Common myeloid progenitor, CD34-positive (primary cell): ENCODE results near the gene IQCN.

Experiments
- CTCF ChIA-PET: fragments of 350-600 bp; sonication (Branson Sonifier 250); formaldehyde crosslinking; loops from one replicate; lab custom pipeline; 2021; ENCODE audit warnings: antibody characterized with exemption; lab: Charles Lee
- POLR2A ChIA-PET: fragments of 350-600 bp; sonication (Branson Sonifier 250); formaldehyde crosslinking; loops from one replicate; lab custom pipeline; 2021; ENCODE audit warnings: antibody characterized with exemption; lab: Charles Lee
- DNase-seq, 3 donors: peaks; one replicate each; pipeline versions ENCODE4 v3.0.0 to v3.0.0-alpha.2; 2013
- H3K27ac ChIP-seq, 2 experiments: 1 replicate in 1 of 2; 2 replicates in 1 of 2; pipeline ENCODE4 v1.7.0; 2013; ENCODE audit warnings: inconsistent platforms in 2 of 2, low read length in 2 of 2, mild to moderate bottlenecking in 2 of 2, low read depth in 1 of 2, moderate library complexity in 1 of 2; ENCODE audit not compliant: severe bottlenecking in 2 of 2, insufficient read depth in 1 of 2, poor library complexity in 1 of 2
- H3K27me3 ChIP-seq, 5 experiments: replicated peaks in 2 of 5; 1 replicate in 3 of 5; 2 replicates in 2 of 5; pipeline versions ENCODE4 v1.6.1 to v1.7.0; 2013; ENCODE audit warnings: low read length in 4 of 5, mild to moderate bottlenecking in 2 of 5, moderate library complexity in 2 of 5, inconsistent platforms in 1 of 5; ENCODE audit not compliant: insufficient read depth in 5 of 5, control insufficient read depth in 4 of 5
- H3K36me3 ChIP-seq, 4 experiments: 1 replicate in 2 of 4; 2 replicates in 2 of 4; pipeline versions ENCODE4 v1.6.1 to v1.7.0; 2013; ENCODE audit warnings: low read length in 3 of 4, control low read depth in 1 of 4, mild to moderate bottlenecking in 1 of 4; ENCODE audit not compliant: control insufficient read depth in 4 of 4, insufficient read depth in 4 of 4
- H3K4me1 ChIP-seq, 4 experiments: 1 replicate in 3 of 4; 2 replicates in 1 of 4; pipeline versions ENCODE4 v1.6.1 to v1.7.1; 2013; ENCODE audit warnings: low read length in 3 of 4, mild to moderate bottlenecking in 3 of 4, control low read depth in 1 of 4, inconsistent platforms in 1 of 4, moderate library complexity in 1 of 4; ENCODE audit not compliant: control insufficient read depth in 4 of 4, insufficient read depth in 4 of 4; ENCODE audit errors: control extremely low read depth in 1 of 4
- H3K4me3 ChIP-seq, 7 experiments: 1 replicate in 4 of 7; 2 replicates in 3 of 7; pipeline versions ENCODE4 v1.5.1 to v1.7.0; 2013; ENCODE audit warnings: mild to moderate bottlenecking in 7 of 7, low read length in 6 of 7, moderate library complexity in 6 of 7, inconsistent platforms in 2 of 7, low read depth in 2 of 7, control low read depth in 1 of 7; ENCODE audit not compliant: insufficient read depth in 4 of 7, control insufficient read depth in 1 of 7; ENCODE audit errors: extremely low read depth in 1 of 7
- H3K9me3 ChIP-seq, 5 experiments: 1 replicate in 4 of 5; 2 replicates in 1 of 5; pipeline versions ENCODE4 v1.6.1 to v1.7.1; 2013; ENCODE audit warnings: low read length in 4 of 5, mild to moderate bottlenecking in 2 of 5, inconsistent platforms in 1 of 5, low read depth in 1 of 5, moderate library complexity in 1 of 5; ENCODE audit not compliant: control insufficient read depth in 4 of 5, insufficient read depth in 2 of 5; ENCODE audit errors: control extremely low read depth in 1 of 5
- WGBS: methylation state at CpG from one replicate; pipeline ENCODE4 v1.1.5; 2013; ENCODE audit not compliant: insufficient coverage; 5-methylcytosine and 5-hydroxymethylcytosine counted together

Gene IQCN

GRCh38 chr19:18298601-18299000 is 24.3 kb upstream of the IQCN start:
- ChIA-PET CTCF (no interaction called here), POLR2A (no interaction called here)
- Histone ChIP-seq H3K27ac (no peak overlapping the region), H3K9me3 (no peaks in the 10 kb centered on the region), H3K27me3 (no peaks in the 10 kb centered on the region), H3K4me1 (peaks cover 0 to 27% (median 17%) of the 10 kb centered on the region in 4 experiments), H3K4me3 (no peak overlapping the region), H3K36me3 (no peaks in the 10 kb centered on the region)
- 93% methylated on average over 3 of the region's 6 CpGs for WGBS
- DNase-seq = no peak

- DNase-seq = no peak
- Histone ChIP-seq H3K4me1 (peaks cover 0 to 26% (median 15%) of the 10 kb centered on the region in 4 experiments), H3K27ac (no peak overlapping the region), H3K36me3 (no peaks in the 10 kb centered on the region), H3K27me3 (no peaks in the 10 kb centered on the region), H3K4me3 (no peak overlapping the region), H3K9me3 (no peaks in the 10 kb centered on the region)
- ChIA-PET CTCF (no interaction called here), POLR2A (interaction anchor here (1.7 kb wide), 1 partner anchor 16 kb away, joined by 3 read pairs; the partner anchor contains the start of gene JUND)
- WGBS = 100% methylated on average over 3 of the region's 4 CpGs
These were observed 23.1 kb upstream of the IQCN start for GRCh38 chr19:18297308-18297707.

GRCh38 chr19:18295034-18295451 is 20.8 kb upstream of the IQCN start:
- no peaks in the 10 kb centered on the region for H3K9me3 ChIP-seq
- WGBS = 94% methylated on average over 4 of the region's 4 CpGs
- H3K27me3 ChIP-seq = no peaks in the 10 kb centered on the region
- ChIA-PET POLR2A (interaction anchor here (6.1 kb wide), 1 partner anchor 14 kb away, joined by 145 read pairs; the partner anchor contains the start of gene JUND), CTCF (no interaction called here)
- H3K4me3 ChIP-seq = no peak overlapping the region
- no peaks in the 10 kb centered on the region for H3K36me3 ChIP-seq
- DNase-seq = no peak
- no peak overlapping the region for H3K27ac ChIP-seq
- peaks cover under 1 to 39% (median 32%) of the 10 kb centered on the region in 4 experiments for H3K4me1 ChIP-seq

GRCh38 chr19:18294467-18294864 is 20.2 kb upstream of the IQCN start:
- CTCF ChIA-PET = interaction anchor here (4.1 kb wide), 1 partner anchor 10 kb away, joined by 14 read pairs; no protein-coding TSS in a partner anchor
- no peak overlapping the region for H3K27ac ChIP-seq
- H3K4me3 ChIP-seq = no peak overlapping the region
- peak in 2 of 3 donors; percentile 82 to 85 for DNase-seq
- POLR2A ChIA-PET = interaction anchor here (6.1 kb wide), 1 partner anchor 14 kb away, joined by 145 read pairs; the partner anchor contains the start of gene JUND
- no peaks in the 10 kb centered on the region for H3K27me3 ChIP-seq
- peaks cover 4 to 45% (median 37%) of the 10 kb centered on the region in 4 experiments for H3K4me1 ChIP-seq
- no peaks in the 10 kb centered on the region for H3K36me3 ChIP-seq
- 61% methylated on average over 6 of the region's 9 CpGs for WGBS
- H3K9me3 ChIP-seq = no peaks in the 10 kb centered on the region

- Histone ChIP-seq H3K4me3 (peak overlapping the region in 3 of 7 experiments; percentile 77 to 90 (median 79)), H3K27me3 (no peaks in the 10 kb centered on the region), H3K36me3 (no peaks in the 10 kb centered on the region), H3K9me3 (no peaks in the 10 kb centered on the region), H3K27ac (peak overlapping the region in 1 of 2 experiments; percentile 95), H3K4me1 (peaks cover 4 to 51% (median 37%) of the 10 kb centered on the region in 4 experiments)
- POLR2A ChIA-PET = interaction anchor here (2.7 to 6.1 kb wide), 2 partner anchors 11 to 13 kb away, joined by 31 to 145 read pairs; partner anchors contain the start of gene JUND
- DNase-seq = no peak
- CTCF ChIA-PET = interaction anchor here (0.6 to 5.2 kb wide), 7 partner anchors 8 to 95 kb away, joined by 3 to 52 read pairs (median 9); partner anchors contain the start of gene JUND
- 92% methylated on average over 13 of the region's 18 CpGs for WGBS
These were observed 19.6 kb upstream of the IQCN start for GRCh38 chr19:18293642-18294466.

- WGBS = 14% methylated on average over 25 of the region's 31 CpGs
- peak overlapping the region; percentile 77 to 95 for H3K27ac ChIP-seq
- peak in 2 of 3 donors; percentile 62 to 66 for DNase-seq
- peaks cover 4 to 58% (median 39%) of the 10 kb centered on the region in 4 experiments for H3K4me1 ChIP-seq
- CTCF ChIA-PET = interaction anchor here (0.6 to 5.2 kb wide), 13 partner anchors 9 to 196 kb away, joined by 3 to 52 read pairs (median 4); partner anchors contain the start of genes JUND and LSM4
- H3K4me3 ChIP-seq = peak overlapping the region; percentile 44 to 90 (median 77)
- no peaks in the 10 kb centered on the region for H3K9me3 ChIP-seq
- POLR2A ChIA-PET = interaction anchor here (0.7 to 6.1 kb wide), 4 partner anchors 12 to 278 kb away, joined by 4 to 145 read pairs (median 25); partner anchors contain the start of gene JUND
- no peaks in the 10 kb centered on the region for H3K36me3 ChIP-seq
- H3K27me3 ChIP-seq = no peaks in the 10 kb centered on the region
These were observed 18.8 kb upstream of the IQCN start for GRCh38 chr19:18292810-18293641.
